Keratinocyte (primary cell): ENCODE measurements around the gene FURIN. TPM values are rescaled to one million over a fixed set of nuclear protein-coding genes. Genes with fewer than 3 reads are reported as not detected.

Experiments used
- DNase-seq: peaks from one replicate; pipeline ENCODE4 v3.0.0-alpha.2; 2011; ENCODE audit warnings: low read depth, missing footprints, low spot score
- FAIRE-seq: peaks from 2 replicates; lab custom pipeline; 2011; peaks lifted over from hg19 to GRCh38; lab: Jason Lieb, UNC
- H2AFZ ChIP-seq: 2 replicates; pipeline ENCODE4 v1.6.0; 2012; ENCODE audit warnings: low read length, control low read depth, inconsistent platforms; ENCODE audit not compliant: control insufficient read depth
- H3K27ac ChIP-seq: 2 replicates; pipeline ENCODE4 v1.5.1; 2011; ENCODE audit warnings: low read length; ENCODE audit not compliant: control insufficient read depth, insufficient read depth
- H3K27me3 ChIP-seq: 3 replicates; pipeline ENCODE4 v1.6.0; 2011; ENCODE audit warnings: low read length; ENCODE audit not compliant: control insufficient read depth, insufficient read depth; ENCODE audit errors: extremely low read depth
- H3K36me3 ChIP-seq, 2 experiments: 2 replicates in 1 of 2; 3 replicates in 1 of 2; pipeline ENCODE4 v1.5.1; 2011; ENCODE audit warnings: low read length in 2 of 2, mild to moderate bottlenecking in 1 of 2; ENCODE audit not compliant: control insufficient read depth in 2 of 2, insufficient read depth in 2 of 2; ENCODE audit errors: extremely low read depth in 1 of 2
- H3K4me1 ChIP-seq: 3 replicates; pipeline ENCODE4 v1.5.1; 2011; ENCODE audit warnings: low read length; ENCODE audit not compliant: control insufficient read depth, insufficient read depth; ENCODE audit errors: extremely low read depth
- H3K4me2 ChIP-seq: 3 replicates; pipeline ENCODE4 v1.6.0; 2011; ENCODE audit warnings: low read depth, low read length; ENCODE audit not compliant: control insufficient read depth, insufficient read depth; ENCODE audit errors: extremely low read depth
- H3K4me3 ChIP-seq, 3 experiments: fragments of 200-600 bp in 1 of 3; sonication (generic) in 1 of 3; 2 replicates in 2 of 3; 3 replicates in 1 of 3; pipeline ENCODE4 v1.5.1; 2011 to 2016; ENCODE audit warnings: low read length in 3 of 3, mild to moderate bottlenecking in 3 of 3, control low read depth in 2 of 3, inconsistent platforms in 1 of 3, low read depth in 1 of 3, mixed read lengths in 1 of 3, mixed run types in 1 of 3, moderate library complexity in 1 of 3; ENCODE audit not compliant: control insufficient read depth in 2 of 3, insufficient read depth in 2 of 3; ENCODE audit errors: extremely low read depth in 1 of 3
- H3K79me2 ChIP-seq: 2 replicates; pipeline ENCODE4 v1.6.0; 2012; ENCODE audit warnings: low read length; ENCODE audit not compliant: control insufficient read depth, insufficient read depth
- H3K9ac ChIP-seq: 3 replicates; pipeline ENCODE4 v1.6.0; 2011; ENCODE audit warnings: low read length; ENCODE audit not compliant: control insufficient read depth, insufficient read depth; ENCODE audit errors: extremely low read depth
- H3K9me1 ChIP-seq: 3 replicates; pipeline ENCODE4 v1.6.0; 2011; ENCODE audit warnings: low read length; ENCODE audit not compliant: control insufficient read depth, insufficient read depth; ENCODE audit errors: extremely low read depth
- H3K9me3 ChIP-seq: 2 replicates; pipeline ENCODE4 v1.5.1; 2012; ENCODE audit warnings: low read depth, low read length; ENCODE audit not compliant: control insufficient read depth
- H4K20me1 ChIP-seq: 3 replicates; pipeline ENCODE4 v1.6.0; 2011; ENCODE audit warnings: low read length; ENCODE audit not compliant: control insufficient read depth, insufficient read depth; ENCODE audit errors: extremely low read depth
- EZH2 ChIP-seq: IDR thresholded peaks from one replicate; pipeline ENCODE4 v1.6.1; 2012; ENCODE audit warnings: inconsistent platforms, mild to moderate bottlenecking, low read length, moderate library complexity
- dilution Hi-C: fragments of 300-500 bp; cut with MboI; formaldehyde crosslinking; loops from one replicate; pipeline ENCODE4 v1.7.0; 2020; ENCODE audit warnings: low sequenced_read_pairs; ENCODE audit not compliant: extremely low pct_ligation_motif_present
- polyA plus RNA-seq, 5 experiments: library from polyadenylated mRNA; depleted of rRNA in 3 of 5; stranded (reverse) in 3 of 5; stranded (forward) in 1 of 5; unstranded in 1 of 5; fragments of >200 nt; gene quantifications; 1 replicate in 1 of 5; 2 replicates in 3 of 5; 3 replicates in 1 of 5; pipeline versions ENCODE4 v1.2.1 to v1.2.3, GENCODE V29; 2011 to 2012; ENCODE audit warnings: missing spikeins in 2 of 5, low read depth in 1 of 5, low replicate concordance in 1 of 5
- TF ChIP-seq, protein P1 (sequence below), 3 experiments: IDR thresholded peaks in 1 of 3; conservative IDR thresholded peaks in 1 of 3; optimal IDR thresholded peaks in 1 of 3; 2 replicates in 2 of 3; 3 replicates in 1 of 3; pipeline versions ENCODE3 to v1.5.1; 2011; ENCODE audit warnings: low read length in 3 of 3, mild to moderate bottlenecking in 3 of 3, moderate library complexity in 2 of 3, control low read depth in 1 of 3, inconsistent platforms in 1 of 3; ENCODE audit not compliant: insufficient read depth in 2 of 3; ENCODE audit errors: extremely low read depth in 1 of 3

Gene FURIN
- polyA plus RNA-seq, 1 donor (not counting 4 experiments of a cell fraction or from before 2014, with no cell fraction given) = 22.8 TPM

GRCh38 chr15:90840954-90841353, 27.4 kb upstream of the FURIN start:
- dilution Hi-C loops = no loop called here
- Histone ChIP-seq H3K9ac (no peak overlapping the region), H2AFZ (no peak overlapping the region), H3K4me2 (no peak overlapping the region), H4K20me1 (no peaks in the 10 kb centered on the region), H3K9me1 (no peaks in the 10 kb centered on the region), H3K27me3 (no peaks in the 10 kb centered on the region), H3K79me2 (no peaks in the 10 kb centered on the region), H3K27ac (no peak overlapping the region), H3K4me3 (no peak overlapping the region), H3K9me3 (no peaks in the 10 kb centered on the region), H3K4me1 (peaks cover 16% of the 10 kb centered on the region), H3K36me3 (no peaks in the 10 kb centered on the region)
- FAIRE-seq (no peak), DNase-seq (no peak)
- TF ChIP-seq EZH2 = no peak
- TF ChIP-seq, protein P1, sequence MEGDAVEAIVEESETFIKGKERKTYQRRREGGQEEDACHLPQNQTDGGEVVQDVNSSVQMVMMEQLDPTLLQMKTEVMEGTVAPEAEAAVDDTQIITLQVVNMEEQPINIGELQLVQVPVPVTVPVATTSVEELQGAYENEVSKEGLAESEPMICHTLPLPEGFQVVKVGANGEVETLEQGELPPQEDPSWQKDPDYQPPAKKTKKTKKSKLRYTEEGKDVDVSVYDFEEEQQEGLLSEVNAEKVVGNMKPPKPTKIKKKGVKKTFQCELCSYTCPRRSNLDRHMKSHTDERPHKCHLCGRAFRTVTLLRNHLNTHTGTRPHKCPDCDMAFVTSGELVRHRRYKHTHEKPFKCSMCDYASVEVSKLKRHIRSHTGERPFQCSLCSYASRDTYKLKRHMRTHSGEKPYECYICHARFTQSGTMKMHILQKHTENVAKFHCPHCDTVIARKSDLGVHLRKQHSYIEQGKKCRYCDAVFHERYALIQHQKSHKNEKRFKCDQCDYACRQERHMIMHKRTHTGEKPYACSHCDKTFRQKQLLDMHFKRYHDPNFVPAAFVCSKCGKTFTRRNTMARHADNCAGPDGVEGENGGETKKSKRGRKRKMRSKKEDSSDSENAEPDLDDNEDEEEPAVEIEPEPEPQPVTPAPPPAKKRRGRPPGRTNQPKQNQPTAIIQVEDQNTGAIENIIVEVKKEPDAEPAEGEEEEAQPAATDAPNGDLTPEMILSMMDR (optimal IDR thresholded peaks at IDR 0.05 in 1 of 3, IDR thresholded peaks at IDR 0.05 in 1 of 3, conservative IDR thresholded peaks at IDR 0.05 in 1 of 3; ENCODE audit: extremely low read depth in 1 of 3, insufficient read depth in 2 of 3, low read length in 3 of 3) = no peak

GRCh38 chr15:90844696-90845095, 23.7 kb upstream of the FURIN start:
- FAIRE-seq (no peak), DNase-seq (no peak)
- Histone ChIP-seq H3K36me3 (no peaks in the 10 kb centered on the region), H3K27me3 (no peaks in the 10 kb centered on the region), H3K9me1 (no peaks in the 10 kb centered on the region), H3K4me3 (no peak overlapping the region), H3K4me1 (peaks cover 7% of the 10 kb centered on the region), H3K9me3 (no peaks in the 10 kb centered on the region), H3K79me2 (no peaks in the 10 kb centered on the region), H2AFZ (no peak overlapping the region), H3K4me2 (no peak overlapping the region), H4K20me1 (no peaks in the 10 kb centered on the region), H3K9ac (no peak overlapping the region), H3K27ac (no peak overlapping the region)
- dilution Hi-C loops = no loop called here
- TF ChIP-seq EZH2 = no peak
- TF ChIP-seq, protein P1 (optimal IDR thresholded peaks at IDR 0.05 in 1 of 3, IDR thresholded peaks at IDR 0.05 in 1 of 3, conservative IDR thresholded peaks at IDR 0.05 in 1 of 3; ENCODE audit: extremely low read depth in 1 of 3, insufficient read depth in 2 of 3, low read length in 3 of 3) = no peak
